ENCODE results near the gene FLACC1. TPM values are rescaled to one million over a fixed set of nuclear protein-coding genes. Genes with fewer than 3 reads are reported as not detected.

The FLACC1 gene
- polyA plus RNA-seq, 1 donor (not counting 4 experiments of a cell fraction or from before 2014, with no cell fraction given): 0.43 TPM

- H3K79me2 ChIP-seq (ENCODE audit: control insufficient read depth, insufficient read depth, low read length): peaks cover 4% of the 10 kb centered on the region
- H3K9me3 ChIP-seq (ENCODE audit: control insufficient read depth, low read depth, low read length): no peaks in the 10 kb centered on the region
- no peaks in the 10 kb centered on the region for H4K20me1 ChIP-seq (ENCODE audit: control insufficient read depth, extremely low read depth, insufficient read depth, low read length)
- TF ChIP-seq CTCF (optimal IDR thresholded peaks at IDR 0.05 in 1 of 3, IDR thresholded peaks at IDR 0.05 in 1 of 3, conservative IDR thresholded peaks at IDR 0.05 in 1 of 3; ENCODE audit: extremely low read depth in 1 of 3, insufficient read depth in 2 of 3, low read length in 3 of 3): no peak
- TF ChIP-seq EZH2 (IDR thresholded peaks at IDR 0.05; ENCODE audit: low read length): no peak
- dilution Hi-C loops (cut with MboI; ENCODE audit: extremely low pct_ligation_motif_present, low sequenced_read_pairs): no loop called here
- H3K4me1 ChIP-seq (ENCODE audit: control insufficient read depth, extremely low read depth, insufficient read depth, low read length): peaks cover 6% of the 10 kb centered on the region
- DNase-seq (ENCODE audit: low read depth, low spot score) (no peak), FAIRE-seq (peak; percentile 77)
- no peak overlapping the region for H2AFZ ChIP-seq (ENCODE audit: control insufficient read depth, low read length)
- H3K36me3 ChIP-seq (ENCODE audit: control insufficient read depth in 2 of 2, extremely low read depth in 1 of 2, insufficient read depth in 2 of 2, low read length in 2 of 2): no peaks in the 10 kb centered on the region
- H3K27me3 ChIP-seq (ENCODE audit: control insufficient read depth, extremely low read depth, insufficient read depth, low read length): no peaks in the 10 kb centered on the region
- no peak overlapping the region for H3K9ac ChIP-seq (ENCODE audit: control insufficient read depth, extremely low read depth, insufficient read depth, low read length)
- H3K4me3 ChIP-seq (ENCODE audit: control insufficient read depth in 2 of 3, extremely low read depth in 1 of 3, insufficient read depth in 2 of 3, low read depth in 1 of 3, low read length in 3 of 3): no peak overlapping the region
- H3K4me2 ChIP-seq (ENCODE audit: control insufficient read depth, extremely low read depth, insufficient read depth, low read depth, low read length): no peak overlapping the region
- H3K9me1 ChIP-seq (ENCODE audit: control insufficient read depth, extremely low read depth, insufficient read depth, low read length): no peaks in the 10 kb centered on the region
- no peak overlapping the region for H3K27ac ChIP-seq (ENCODE audit: control insufficient read depth, insufficient read depth, low read length)
These were observed 102.9 kb downstream of the FLACC1 start for GRCh38 chr2:201254081-201254730.

- Histone ChIP-seq H2AFZ (ENCODE audit: control insufficient read depth, low read length) (no peak overlapping the region), H3K79me2 (ENCODE audit: control insufficient read depth, insufficient read depth, low read length) (no peaks in the 10 kb centered on the region), H3K4me2 (ENCODE audit: control insufficient read depth, extremely low read depth, insufficient read depth, low read depth, low read length) (no peak overlapping the region), H3K27me3 (ENCODE audit: control insufficient read depth, extremely low read depth, insufficient read depth, low read length) (no peaks in the 10 kb centered on the region), H3K4me3 (ENCODE audit: control insufficient read depth in 2 of 3, extremely low read depth in 1 of 3, insufficient read depth in 2 of 3, low read depth in 1 of 3, low read length in 3 of 3) (no peak overlapping the region), H3K4me1 (ENCODE audit: control insufficient read depth, extremely low read depth, insufficient read depth, low read length) (no peaks in the 10 kb centered on the region), H3K9me3 (ENCODE audit: control insufficient read depth, low read depth, low read length) (no peaks in the 10 kb centered on the region), H3K9me1 (ENCODE audit: control insufficient read depth, extremely low read depth, insufficient read depth, low read length) (no peaks in the 10 kb centered on the region), H3K9ac (ENCODE audit: control insufficient read depth, extremely low read depth, insufficient read depth, low read length) (no peak overlapping the region), H4K20me1 (ENCODE audit: control insufficient read depth, extremely low read depth, insufficient read depth, low read length) (no peaks in the 10 kb centered on the region), H3K27ac (ENCODE audit: control insufficient read depth, insufficient read depth, low read length) (no peak overlapping the region), H3K36me3 (ENCODE audit: control insufficient read depth in 2 of 2, extremely low read depth in 1 of 2, insufficient read depth in 2 of 2, low read length in 2 of 2) (no peaks in the 10 kb centered on the region)
- DNase-seq (ENCODE audit: low read depth, low spot score) (no peak), FAIRE-seq (no peak)
- dilution Hi-C loops (cut with MboI; ENCODE audit: extremely low pct_ligation_motif_present, low sequenced_read_pairs): no loop called here
- TF ChIP-seq EZH2 (IDR thresholded peaks at IDR 0.05; ENCODE audit: low read length) (no peak), CTCF (optimal IDR thresholded peaks at IDR 0.05 in 1 of 3, IDR thresholded peaks at IDR 0.05 in 1 of 3, conservative IDR thresholded peaks at IDR 0.05 in 1 of 3; ENCODE audit: extremely low read depth in 1 of 3, insufficient read depth in 2 of 3, low read length in 3 of 3) (no peak)
These were observed 106.4 kb downstream of the FLACC1 start for GRCh38 chr2:201250741-201251140.

Data from keratinocyte (primary cell).